OCI-LY3 (cell line): Measurements from ENCODE around the gene TNS1.

Experiments used
- H2AFZ ChIP-seq: fragments of 200-600, 300-600 bp; shearing (Covaris generic); 2 replicates; pipeline ENCODE4 v1.6.0; 2014; ENCODE audit warnings: antibody characterized with exemption, low read depth, low read length
- H3K27ac ChIP-seq: fragments of 200-600, 300-600 bp; sonication (generic); 2 replicates; pipeline ENCODE4 v1.5.1; 2014; ENCODE audit warnings: mild to moderate bottlenecking, low read length, moderate library complexity, mixed read lengths
- H3K27me3 ChIP-seq: fragments of 200-600, 300-600 bp; sonication (generic); 2 replicates; pipeline ENCODE4 v1.6.1; 2014; ENCODE audit warnings: low read depth, low read length, mixed read lengths
- H3K36me3 ChIP-seq: fragments of 200-600, 300-600 bp; sonication (generic); replicated peaks from 2 replicates; pipeline ENCODE3; 2014; ENCODE audit warnings: low read depth, low read length, mixed read lengths
- H3K4me1 ChIP-seq: fragments of 300-600, 200-600 bp; sonication (generic); 2 replicates; pipeline ENCODE4 v1.6.1; 2014; ENCODE audit warnings: low read length, mixed read lengths
- H3K4me2 ChIP-seq: fragments of 200-600, 300-600 bp; sonication (generic); 2 replicates; pipeline ENCODE4 v1.6.1; 2014; ENCODE audit warnings: low read length, mixed read lengths
- H3K4me3 ChIP-seq: fragments of 300-600, 200-600 bp; sonication (generic); 2 replicates; pipeline ENCODE4 v1.5.1; 2014; ENCODE audit warnings: antibody characterized with exemption, mild to moderate bottlenecking, low read length, moderate library complexity
- H3K79me2 ChIP-seq: fragments of 300-600, 200-600 bp; shearing (Covaris generic); 2 replicates; pipeline ENCODE4 v1.6.1; 2014; ENCODE audit warnings: mild to moderate bottlenecking, low read length, mixed read lengths
- H3K9ac ChIP-seq: fragments of 300-600, 200-600 bp; shearing (Covaris generic); 2 replicates; pipeline ENCODE4 v1.6.0; 2014; ENCODE audit warnings: mild to moderate bottlenecking, low read length, moderate library complexity
- H3K9me3 ChIP-seq: fragments of 200-600, 300-600 bp; shearing (Covaris generic); 2 replicates; pipeline ENCODE4 v1.6.1; 2014; ENCODE audit warnings: low read length, mixed read lengths; ENCODE audit not compliant: insufficient read depth
- H4K20me1 ChIP-seq: fragments of 200-600, 300-600 bp; sonication (generic); 2 replicates; pipeline ENCODE4 v1.6.1; 2016; ENCODE audit warnings: low read length, mixed read lengths; ENCODE audit not compliant: insufficient read depth
- CTCF ChIP-seq: fragments of 200-600, 300-600 bp; sonication (generic); IDR thresholded peaks from 2 replicates; pipeline ENCODE4 v1.5.1; 2014; ENCODE audit warnings: antibody characterized with exemption, low read length, low read depth
- EZH2phosphoT487 ChIP-seq: fragments of 200-600 bp; shearing (Covaris generic); IDR thresholded peaks from 2 replicates; pipeline ENCODE4 v1.6.1; 2018; ENCODE audit warnings: antibody characterized with exemption, mixed run types, low read depth

TNS1 gene

GRCh38 chr2:217835931-217836891 lies 166.6 kb downstream of the TNS1 start:
- Histone ChIP-seq H3K4me3 (no peak overlapping the region), H3K79me2 (no peaks in the 10 kb centered on the region), H3K27ac (no peak overlapping the region), H3K27me3 (no peaks in the 10 kb centered on the region), H3K4me2 (no peak overlapping the region), H3K4me1 (no peaks in the 10 kb centered on the region), H3K9me3 (no peaks in the 10 kb centered on the region), H4K20me1 (no peaks in the 10 kb centered on the region), H3K36me3 (no peaks in the 10 kb centered on the region), H3K9ac (no peak overlapping the region), H2AFZ (no peak overlapping the region)
- no peak for TF ChIP-seq CTCF
- TF ChIP-seq EZH2phosphoT487, result no peak

GRCh38 chr2:217834744-217835513 lies 167.9 kb downstream of the TNS1 start:
- no peaks in the 10 kb centered on the region for H4K20me1 ChIP-seq
- H3K36me3 ChIP-seq, result no peaks in the 10 kb centered on the region
- H3K4me2 ChIP-seq, result no peak overlapping the region

DNA sequence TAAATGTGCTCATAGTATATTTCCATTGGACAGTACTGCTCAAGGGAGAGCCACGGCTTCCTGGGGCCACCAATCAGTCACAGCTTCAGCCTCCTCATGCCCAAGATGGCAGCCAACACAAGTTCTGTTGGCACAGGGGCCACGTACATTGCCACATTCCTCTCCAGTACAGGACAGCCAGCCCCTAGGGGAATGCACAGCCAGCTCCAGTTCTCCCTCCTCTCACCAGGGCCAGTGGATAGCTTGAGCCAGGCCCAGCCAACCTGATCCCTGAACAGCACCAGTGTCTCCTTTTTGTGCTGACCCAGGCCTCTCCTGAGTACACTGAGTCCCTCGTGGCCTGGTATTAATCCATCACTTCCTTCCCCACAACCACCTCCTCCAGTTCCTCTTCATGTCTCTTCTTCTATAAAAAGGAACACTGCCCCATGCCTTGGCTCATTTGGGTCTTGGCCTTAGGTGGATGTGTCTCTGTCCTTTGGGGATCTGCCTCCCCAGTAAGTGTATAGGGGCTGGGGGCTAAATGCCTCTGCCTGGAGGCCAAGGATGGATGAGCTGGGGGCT lies 168.7 kb downstream of the TNS1 start:
- Histone ChIP-seq H4K20me1 (no peaks in the 10 kb centered on the region), H3K4me3 (no peak overlapping the region), H3K79me2 (no peaks in the 10 kb centered on the region), H3K36me3 (no peaks in the 10 kb centered on the region), H3K9me3 (no peaks in the 10 kb centered on the region), H3K9ac (no peak overlapping the region), H3K4me1 (no peaks in the 10 kb centered on the region), H3K4me2 (no peak overlapping the region), H3K27ac (no peak overlapping the region), H2AFZ (no peak overlapping the region), H3K27me3 (no peaks in the 10 kb centered on the region)
- TF ChIP-seq EZH2phosphoT487 (no peak), CTCF (no peak)

More at GRCh38 chr2:217834744-217835513, 167.9 kb downstream of the TNS1 start:
- Histone ChIP-seq H3K9ac (no peak overlapping the region), H3K27me3 (no peaks in the 10 kb centered on the region), H3K9me3 (no peaks in the 10 kb centered on the region), H3K27ac (no peak overlapping the region), H3K4me1 (no peaks in the 10 kb centered on the region), H3K79me2 (no peaks in the 10 kb centered on the region), H2AFZ (no peak overlapping the region), H3K4me3 (no peak overlapping the region)
- TF ChIP-seq EZH2phosphoT487, result no peak

DNA sequence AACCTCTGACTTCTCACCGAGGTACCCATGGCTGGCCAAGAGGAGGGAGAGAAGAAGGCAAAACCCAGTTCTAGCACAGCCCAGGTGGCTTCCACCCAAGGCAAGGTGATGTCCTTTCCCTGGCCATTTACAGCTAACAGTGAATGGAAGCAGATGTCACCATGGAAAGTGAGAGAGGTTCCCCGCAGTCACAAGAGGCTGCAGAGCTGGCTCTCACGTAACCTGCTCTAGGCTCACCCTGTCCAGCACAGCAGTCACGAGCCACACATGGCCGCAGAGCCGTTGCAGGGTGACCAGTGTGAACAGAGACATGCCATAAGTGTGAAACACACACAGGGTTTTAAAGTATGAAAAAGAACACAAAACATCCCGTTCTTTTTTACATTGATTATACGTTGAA lies 169.4 kb downstream of the TNS1 start:
- Histone ChIP-seq H3K36me3 (no peaks in the 10 kb centered on the region), H3K79me2 (no peaks in the 10 kb centered on the region), H4K20me1 (no peaks in the 10 kb centered on the region), H3K27ac (no peak overlapping the region), H3K9me3 (no peaks in the 10 kb centered on the region), H3K9ac (no peak overlapping the region), H2AFZ (no peak overlapping the region), H3K4me1 (no peaks in the 10 kb centered on the region), H3K4me2 (no peak overlapping the region), H3K4me3 (no peak overlapping the region), H3K27me3 (no peaks in the 10 kb centered on the region)
- no peak for TF ChIP-seq CTCF
- TF ChIP-seq EZH2phosphoT487, result no peak
